ENCODE results near the gene COMMD6. TPM values are rescaled to one million over a fixed set of nuclear protein-coding genes. Genes with fewer than 3 reads are reported as not detected.

The COMMD6 gene
- total RNA-seq, 1 experiment from 2014 or later: 131 TPM

DNA sequence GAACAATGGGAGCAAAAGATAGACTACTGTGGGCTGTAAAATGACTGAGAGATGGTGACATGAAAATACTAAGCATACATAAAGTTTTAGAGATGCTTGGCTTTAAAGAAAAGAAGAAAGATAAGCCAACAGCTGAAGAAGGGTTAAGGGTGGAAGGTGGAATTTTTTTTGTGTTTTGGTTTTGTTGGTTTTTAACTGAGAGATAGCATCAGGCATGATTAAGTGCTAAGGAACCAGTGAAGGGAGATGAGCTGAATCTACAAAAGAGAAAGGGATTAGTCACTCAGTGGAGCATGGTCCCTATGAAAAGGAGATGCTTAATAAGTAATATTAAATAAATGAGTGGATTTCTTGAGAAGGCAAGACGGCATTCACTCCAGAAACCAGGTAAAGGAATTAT, 43.1 kb downstream of the COMMD6 start:
- H3K9ac ChIP-seq (ENCODE audit: extremely low read depth, insufficient read length, low read length): no peak overlapping the region
- H4K20me1 ChIP-seq (ENCODE audit: control insufficient read depth, insufficient read depth, insufficient read length): no peaks in the 10 kb centered on the region
- no peak overlapping the region for H4K5ac ChIP-seq (ENCODE audit: insufficient read length, low read depth, low read length)
- no peak overlapping the region for H3K23ac ChIP-seq (ENCODE audit: insufficient read length, low read depth, low read length)
- no peak overlapping the region for H3K4ac ChIP-seq (ENCODE audit: low read depth, low read length)
- H3K79me2 ChIP-seq (ENCODE audit: insufficient read depth, low read length): no peaks in the 10 kb centered on the region
- no peak overlapping the region for H3T11ph ChIP-seq (ENCODE audit: low read length)
- no peak overlapping the region for H2BK20ac ChIP-seq (ENCODE audit: low read depth, low read length, poor library complexity, severe bottlenecking)
- H2AFZ ChIP-seq (ENCODE audit: low read length): no peak overlapping the region
- H3K4me1 ChIP-seq (ENCODE audit: insufficient read depth, low read length): no peaks in the 10 kb centered on the region
- no peak overlapping the region for H3K4me2 ChIP-seq (ENCODE audit: insufficient read depth, insufficient read length, low read length)
- H2BK15ac ChIP-seq (ENCODE audit: low read depth, low read length): no peak overlapping the region
- no peak overlapping the region for H3K27ac ChIP-seq (ENCODE audit: insufficient read length, low read depth, low read length)
- H3K9me3 Mint-ChIP-seq: no peaks in the 10 kb centered on the region
- no peaks in the 10 kb centered on the region for H3K9me3 ChIP-seq (ENCODE audit: control insufficient read depth, low read depth, low read length)
- no peak overlapping the region for H3K56ac ChIP-seq (ENCODE audit: insufficient read length, low read depth, low read length)
- H2AK5ac ChIP-seq (ENCODE audit: insufficient read length, low read length): no peak overlapping the region
- no peak for DNase-seq
- no peak overlapping the region for H2BK120ac ChIP-seq (ENCODE audit: low read depth, low read length, poor library complexity, severe bottlenecking)
- no peak overlapping the region for H4K8ac ChIP-seq (replicated peaks; ENCODE audit: insufficient read length, low read depth, low read length)
- TF ChIP-seq, protein P1, sequence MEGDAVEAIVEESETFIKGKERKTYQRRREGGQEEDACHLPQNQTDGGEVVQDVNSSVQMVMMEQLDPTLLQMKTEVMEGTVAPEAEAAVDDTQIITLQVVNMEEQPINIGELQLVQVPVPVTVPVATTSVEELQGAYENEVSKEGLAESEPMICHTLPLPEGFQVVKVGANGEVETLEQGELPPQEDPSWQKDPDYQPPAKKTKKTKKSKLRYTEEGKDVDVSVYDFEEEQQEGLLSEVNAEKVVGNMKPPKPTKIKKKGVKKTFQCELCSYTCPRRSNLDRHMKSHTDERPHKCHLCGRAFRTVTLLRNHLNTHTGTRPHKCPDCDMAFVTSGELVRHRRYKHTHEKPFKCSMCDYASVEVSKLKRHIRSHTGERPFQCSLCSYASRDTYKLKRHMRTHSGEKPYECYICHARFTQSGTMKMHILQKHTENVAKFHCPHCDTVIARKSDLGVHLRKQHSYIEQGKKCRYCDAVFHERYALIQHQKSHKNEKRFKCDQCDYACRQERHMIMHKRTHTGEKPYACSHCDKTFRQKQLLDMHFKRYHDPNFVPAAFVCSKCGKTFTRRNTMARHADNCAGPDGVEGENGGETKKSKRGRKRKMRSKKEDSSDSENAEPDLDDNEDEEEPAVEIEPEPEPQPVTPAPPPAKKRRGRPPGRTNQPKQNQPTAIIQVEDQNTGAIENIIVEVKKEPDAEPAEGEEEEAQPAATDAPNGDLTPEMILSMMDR (conservative IDR thresholded peaks at IDR 0.05): no peak
- H3K4me1 Mint-ChIP-seq: no peaks in the 10 kb centered on the region
- H3K36me3 Mint-ChIP-seq (ENCODE audit: insufficient read depth in 1 of 3, low read depth in 3 of 3): no peaks in the 10 kb centered on the region
- H4K91ac ChIP-seq (ENCODE audit: insufficient read length, low read depth, low read length): no peak overlapping the region
- H3K27me3 ChIP-seq (ENCODE audit: insufficient read depth, low read length): no peaks in the 10 kb centered on the region
- WGBS (ENCODE audit: extremely low coverage, insufficient read length, low lambda C conversion rate): no CpG with 5 or more reads among the region's 1 CpG
- no peak overlapping the region for H3K4me3 Mint-ChIP-seq
- H3K27me3 Mint-ChIP-seq (ENCODE audit: low read depth): no peaks in the 10 kb centered on the region; the same call in 1 of the 2 replicates
- no peak overlapping the region for H3K18ac ChIP-seq (ENCODE audit: insufficient read length, low read depth, low read length)
- no peak overlapping the region for H3K14ac ChIP-seq (ENCODE audit: insufficient read depth, low read length)
- no peaks in the 10 kb centered on the region for H3K79me1 ChIP-seq (ENCODE audit: insufficient read depth, low read depth, low read length, poor library complexity, severe bottlenecking)
- no peak overlapping the region for H2BK5ac ChIP-seq (ENCODE audit: insufficient read length, low read length)
- H3K23me2 ChIP-seq (ENCODE audit: insufficient read length, low read depth, low read length, poor library complexity, severe bottlenecking): no peaks in the 10 kb centered on the region
- no peak overlapping the region for H2BK12ac ChIP-seq (ENCODE audit: insufficient read length, low read depth, low read length)
- H3K27ac Mint-ChIP-seq: no peak overlapping the region

Data from H9 (cell line).